ENCODE data around the gene SYT7. TPM values are rescaled to one million over a fixed set of nuclear protein-coding genes. Genes with fewer than 3 reads are reported as not detected.

Gene SYT7
- total RNA-seq, 2 donors from 2014 or later: 18.6 to 24.1 TPM

DNA sequence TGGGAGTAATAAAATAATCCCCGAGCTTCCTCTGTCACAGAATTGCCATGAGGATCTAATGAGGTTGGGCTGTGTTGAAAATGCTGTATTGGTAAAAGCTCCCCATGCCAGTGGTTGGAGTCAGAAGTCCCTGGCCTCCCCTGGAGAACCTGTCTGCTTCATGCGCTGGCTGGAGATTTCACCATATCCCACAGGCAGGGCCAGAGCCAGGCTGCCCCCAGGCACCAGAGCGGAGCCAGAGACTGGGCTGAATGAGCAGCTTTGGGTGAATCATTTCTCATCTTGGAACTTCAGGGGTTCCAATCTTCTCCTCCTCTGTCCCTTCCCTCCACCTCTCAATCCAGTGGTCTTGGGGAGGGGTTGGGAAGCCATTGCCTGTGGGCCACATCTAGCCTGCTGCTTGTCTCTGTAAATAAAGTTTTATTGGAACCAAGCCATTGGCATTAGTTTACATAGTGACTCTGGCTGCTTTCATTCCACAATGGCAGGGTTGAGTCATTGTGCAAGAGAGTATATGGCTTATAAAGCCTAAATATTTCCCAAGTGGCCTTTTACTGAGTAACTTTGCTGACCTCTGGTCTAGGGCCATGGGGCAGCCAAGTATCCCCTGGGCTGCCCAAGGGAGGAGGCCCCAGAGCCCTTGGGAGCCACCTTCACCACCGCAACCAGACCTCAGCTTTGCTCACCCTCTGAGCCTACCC lies 37.1 kb downstream of the SYT7 start:
- intact Hi-C loops (cut with DNase I, micrococcal nuclease): no loop called here
- ATAC-seq: no peak

DNA sequence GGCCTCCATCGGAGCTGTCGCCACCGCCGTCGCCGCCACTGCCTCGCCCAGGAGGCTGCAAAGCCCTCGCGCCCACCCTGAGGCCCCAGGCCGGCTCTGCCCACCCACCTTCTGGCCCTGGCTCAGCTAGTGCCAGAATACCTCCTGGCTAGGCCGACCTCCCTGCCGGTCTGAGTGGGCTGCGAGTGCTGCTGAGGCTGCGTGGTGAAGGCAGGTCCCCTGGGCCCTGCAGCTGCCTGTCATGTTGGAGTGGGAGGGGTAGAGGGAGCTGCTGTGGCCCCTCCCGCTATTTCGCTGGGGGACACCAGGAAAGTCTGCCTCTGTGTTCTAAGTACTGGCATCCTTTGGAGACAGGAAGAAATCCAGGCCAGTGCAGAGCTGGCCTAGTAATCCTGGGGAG lies 38.2 kb downstream of the SYT7 start:
- DNase-seq: no peak
- ATAC-seq: no peak
- intact Hi-C loops (cut with DNase I, micrococcal nuclease): no loop called here

More for the DNA sequence above, 37.1 kb downstream of the SYT7 start:
- DNase-seq: no peak

DNA sequence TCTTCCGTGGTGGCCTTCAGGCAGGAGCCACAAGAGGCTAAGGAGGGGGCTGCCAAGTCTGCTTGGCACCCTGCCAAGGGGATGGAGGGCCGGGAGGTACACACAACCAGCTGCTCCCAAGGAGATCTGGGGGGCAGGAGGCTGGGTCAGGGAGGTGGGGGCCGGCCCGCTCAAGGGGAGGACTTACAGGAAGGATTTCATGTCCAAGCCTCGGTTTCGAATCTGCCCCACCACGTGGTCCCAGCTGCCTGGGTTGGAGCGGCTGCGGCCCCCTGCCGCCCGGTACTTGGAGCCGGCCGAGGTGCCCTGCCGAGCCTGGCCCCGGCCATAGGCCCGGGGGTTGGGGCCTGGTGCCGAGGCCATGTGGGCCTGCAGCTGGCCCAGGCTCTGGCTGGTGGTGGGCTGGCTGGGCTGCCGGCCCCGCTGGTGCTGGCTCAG lies 38.8 kb downstream of the SYT7 start:
- DNase-seq (no peak), ATAC-seq (no peak)
- intact Hi-C loops (cut with DNase I, micrococcal nuclease): no loop called here

DNA sequence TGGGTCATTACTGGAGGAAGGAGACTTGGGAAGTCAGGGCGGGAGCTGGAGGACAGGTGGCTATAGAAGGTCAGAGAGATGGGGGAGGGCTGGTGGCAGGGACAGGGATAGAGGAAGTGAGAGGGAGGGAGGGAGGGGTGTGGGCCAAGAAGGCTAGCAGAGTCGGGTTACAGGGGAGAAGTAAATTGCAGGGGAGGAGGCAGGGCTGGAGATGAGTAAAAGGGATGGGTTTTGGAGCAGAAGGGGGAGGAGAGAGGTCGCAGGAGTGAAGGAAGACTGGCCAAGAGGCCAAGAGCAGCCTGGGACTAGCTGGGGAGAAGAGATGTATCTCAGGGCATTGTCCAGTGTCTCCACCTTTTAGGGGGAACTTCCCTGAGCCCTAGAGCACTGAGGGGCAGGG lies 39.3 kb downstream of the SYT7 start:
- intact Hi-C loops (cut with DNase I, micrococcal nuclease): no loop called here
- ATAC-seq (peak; percentile 62), DNase-seq (no peak)

DNA sequence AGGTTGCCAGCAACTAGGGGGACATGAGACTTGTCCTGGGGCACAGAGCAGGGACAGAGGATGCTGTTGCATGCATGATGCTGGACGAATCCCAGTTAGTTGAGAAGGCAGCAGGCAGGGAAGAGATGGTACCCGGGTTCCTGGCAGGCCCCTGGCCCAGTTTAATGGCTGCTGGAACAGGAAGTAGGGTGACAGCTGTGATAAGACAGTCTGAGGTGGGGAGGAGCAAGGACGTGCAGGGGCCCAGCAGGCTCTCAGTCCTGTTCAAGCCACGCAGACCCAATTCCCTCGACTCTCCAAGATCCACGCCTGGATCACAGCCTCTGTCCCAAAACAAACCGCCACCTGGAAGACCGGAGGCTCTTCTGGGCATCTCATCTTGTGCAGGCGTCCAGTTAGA lies 40.3 kb downstream of the SYT7 start:
- DNase-seq (no peak), ATAC-seq (no peak)
- intact Hi-C loops (cut with DNase I, micrococcal nuclease): no loop called here

DNA sequence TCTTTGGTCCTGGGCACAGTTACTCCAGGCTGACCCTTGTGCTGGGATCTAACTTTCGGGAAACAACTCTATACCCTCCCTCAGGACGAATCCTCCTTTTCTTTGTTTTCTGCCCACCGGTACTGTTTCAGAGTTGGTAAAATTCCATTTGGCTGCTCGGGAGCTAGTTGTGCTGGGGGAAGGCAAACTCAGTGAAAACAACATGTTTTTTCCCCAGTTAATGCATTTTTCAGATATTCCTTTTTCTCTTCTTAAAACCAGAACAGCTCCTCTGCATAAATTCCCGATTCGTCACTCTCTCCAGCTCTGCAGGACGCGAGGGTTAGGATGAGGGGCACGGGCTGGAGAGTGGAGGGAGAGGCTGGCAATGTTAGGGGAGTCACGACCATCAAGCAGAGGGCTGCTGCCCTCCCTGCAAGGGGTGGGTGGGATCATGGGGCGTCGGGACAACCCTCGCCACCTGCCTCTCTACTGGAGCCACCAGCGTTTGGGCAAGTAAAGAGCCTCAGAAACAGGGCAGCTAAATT lies 41.0 kb downstream of the SYT7 start:
- ATAC-seq (no peak), DNase-seq (no peak)
- intact Hi-C loops (cut with DNase I, micrococcal nuclease): no loop called here

DNA sequence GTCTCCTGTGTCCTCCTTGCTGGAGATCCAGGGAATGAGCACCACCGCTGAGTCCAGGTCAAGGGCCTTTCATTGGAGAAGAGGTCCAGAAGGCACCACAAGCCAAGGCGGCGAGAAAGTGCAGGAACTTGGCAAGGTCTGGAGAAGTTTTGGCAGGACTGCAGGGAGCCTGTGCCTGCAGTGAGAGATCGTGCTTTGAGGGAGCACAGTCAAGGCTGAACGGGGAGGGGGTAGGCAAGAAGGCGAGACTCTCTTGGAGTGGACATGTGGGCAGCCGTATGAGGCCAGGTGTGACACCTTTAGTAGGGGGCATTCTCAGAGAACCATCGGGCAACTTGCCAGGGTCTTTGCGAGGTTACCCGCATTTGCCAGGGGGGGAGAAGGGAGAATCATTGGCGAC lies 41.9 kb downstream of the SYT7 start:
- intact Hi-C loops (cut with DNase I, micrococcal nuclease): no loop called here
- no peak for ATAC-seq
- DNase-seq: no peak

DNA sequence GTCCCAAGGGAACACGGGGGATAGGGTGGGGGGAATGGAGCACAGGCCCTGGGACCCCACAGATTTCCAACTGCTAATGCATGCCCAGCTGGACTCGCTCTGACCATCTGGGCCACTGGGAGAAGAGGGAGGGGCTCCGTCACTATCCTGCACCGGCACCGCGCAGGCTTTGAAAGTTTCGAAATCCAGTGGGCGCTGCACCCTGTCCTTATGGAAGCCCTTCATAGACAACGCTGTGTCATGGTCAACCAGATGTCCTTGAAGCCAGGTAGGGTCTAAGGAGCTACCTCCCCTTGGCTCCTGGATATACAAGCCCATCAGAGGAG lies 42.3 kb downstream of the SYT7 start:
- no peak for DNase-seq
- ATAC-seq: no peak
- intact Hi-C loops (cut with DNase I, micrococcal nuclease): no loop called here

DNA sequence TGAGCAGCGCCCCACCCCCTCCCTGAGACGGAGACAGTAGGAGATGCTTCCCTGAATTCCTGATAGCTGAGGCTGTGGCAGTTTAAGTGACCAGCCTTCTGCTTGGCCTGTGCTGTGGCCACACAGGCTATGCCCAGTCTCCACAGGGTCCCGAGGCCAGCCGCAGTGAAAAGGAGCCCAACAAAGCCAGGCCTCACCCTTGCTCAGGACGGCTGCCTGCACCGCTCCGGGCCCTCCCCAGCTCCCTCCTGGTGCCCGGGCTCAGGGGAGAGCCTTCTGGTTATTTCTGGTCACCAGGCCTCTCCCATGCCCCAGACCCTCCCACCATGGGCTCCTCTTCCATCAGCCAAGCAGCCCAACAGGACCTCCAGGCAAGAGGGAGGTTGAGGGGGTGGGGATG lies 43.5 kb downstream of the SYT7 start:
- intact Hi-C loops (cut with DNase I, micrococcal nuclease): no loop called here
- DNase-seq (no peak), ATAC-seq (no peak)

DNA sequence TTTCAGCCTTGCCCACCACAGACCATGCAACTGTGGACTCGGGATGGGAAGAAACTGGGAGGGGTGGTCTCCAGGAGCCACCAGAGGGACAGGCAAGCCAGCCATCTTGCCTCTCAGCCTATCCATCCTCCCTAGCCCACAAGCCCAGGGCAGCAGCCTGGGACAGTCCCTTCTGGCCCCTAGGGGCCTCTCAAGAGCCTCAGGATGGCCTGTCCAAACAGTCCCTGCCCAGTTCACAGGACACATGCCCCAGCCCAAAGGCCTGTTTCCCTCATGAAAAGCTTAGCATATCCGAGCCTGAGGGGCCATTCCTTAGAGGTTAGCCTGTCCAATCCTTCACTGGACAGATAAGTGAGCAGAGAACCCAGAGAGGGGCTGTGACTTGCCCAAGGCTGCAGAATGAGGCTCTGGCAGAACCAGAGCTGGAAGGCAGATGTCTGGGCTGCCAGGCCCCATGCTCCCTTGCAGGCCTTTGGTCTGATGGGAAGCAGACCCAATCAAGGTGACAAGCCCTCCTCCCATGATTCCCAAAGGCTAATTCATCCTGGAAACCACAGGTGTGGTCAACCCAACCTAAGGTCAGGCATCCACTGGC lies 44.1 kb downstream of the SYT7 start:
- intact Hi-C loops (cut with DNase I, micrococcal nuclease): no loop called here
- ATAC-seq (no peak), DNase-seq (no peak)

DNA sequence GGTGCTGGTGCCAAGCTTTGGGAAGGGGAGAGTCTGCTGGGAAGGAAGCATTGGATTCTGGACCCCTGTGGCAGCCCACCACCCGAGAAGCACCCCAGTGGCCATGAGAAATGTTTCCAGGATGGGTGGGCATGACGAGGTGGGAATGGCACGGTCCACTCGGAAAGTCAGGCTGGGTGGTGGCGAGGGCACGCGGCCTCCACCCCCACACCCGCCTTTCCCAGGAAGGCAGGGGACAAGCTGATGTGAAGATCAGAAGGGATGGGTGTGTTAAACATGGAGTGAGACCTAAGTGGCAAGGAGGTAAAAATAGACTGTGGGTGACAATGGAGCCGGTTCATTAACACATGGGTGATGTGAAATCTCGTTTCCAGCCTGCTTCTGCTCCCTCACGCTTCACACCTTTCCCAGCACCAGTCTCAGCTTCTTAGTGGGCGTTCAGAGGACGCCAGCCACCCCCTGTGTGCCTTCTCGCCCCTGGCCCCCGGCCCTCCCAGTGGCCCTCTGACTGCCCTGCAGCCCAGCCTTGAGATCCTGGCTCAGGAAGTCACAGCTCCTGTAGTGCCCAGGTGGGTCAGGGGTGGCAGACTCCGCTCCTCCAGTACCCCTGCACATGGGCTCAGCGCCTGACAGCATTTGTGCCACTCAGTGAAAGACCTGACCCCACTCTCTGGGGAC lies 44.7 kb downstream of the SYT7 start:
- intact Hi-C loops (cut with DNase I, micrococcal nuclease): no loop called here
- DNase-seq (no peak), ATAC-seq (no peak)

DNA sequence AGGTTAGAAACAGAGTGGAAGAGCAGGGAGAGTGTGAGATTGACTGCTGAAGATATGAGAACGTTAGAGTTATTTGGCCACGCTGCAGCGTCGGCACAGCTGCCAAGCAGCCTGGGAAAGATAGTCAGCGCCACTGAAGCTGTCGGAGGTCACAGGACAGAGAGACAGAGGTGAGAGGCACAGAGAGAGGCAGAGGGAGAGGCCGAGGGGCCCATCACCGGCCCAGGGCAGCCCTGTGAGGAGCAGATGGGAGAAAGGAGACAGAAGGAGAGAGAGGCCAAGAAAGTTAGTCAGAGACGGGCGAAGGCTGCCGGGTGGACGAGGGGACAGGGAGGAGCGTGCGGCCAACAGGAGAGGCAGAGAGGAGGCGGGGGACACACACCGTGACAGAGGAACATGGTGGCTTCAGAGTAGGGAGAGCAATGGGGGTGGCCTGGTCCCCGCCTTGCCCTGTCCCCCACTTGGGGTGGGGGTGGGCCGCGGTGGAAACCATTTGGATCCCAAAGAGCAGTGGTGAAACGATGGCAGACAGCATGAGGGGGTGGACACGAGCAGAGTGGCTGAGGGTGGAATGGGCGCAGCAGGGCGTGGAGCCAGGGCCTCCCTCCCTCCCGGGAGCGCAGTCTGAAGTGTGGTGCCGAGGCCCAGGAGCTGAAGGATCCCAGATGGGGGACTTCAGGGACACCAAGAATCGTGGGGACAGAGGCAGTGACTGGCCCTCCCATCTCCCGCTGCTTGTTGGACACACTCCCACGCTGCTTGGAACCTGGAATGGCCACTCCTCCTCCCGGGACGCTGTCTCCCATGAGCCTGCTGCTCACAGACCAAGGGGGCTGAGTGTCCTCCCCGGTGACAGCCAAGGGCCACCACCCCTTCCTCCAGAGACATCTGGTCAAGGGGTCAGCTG lies 45.7 kb downstream of the SYT7 start:
- intact Hi-C loops (cut with DNase I, micrococcal nuclease): no loop called here
- DNase-seq: no peak
- ATAC-seq: no peak

DNA sequence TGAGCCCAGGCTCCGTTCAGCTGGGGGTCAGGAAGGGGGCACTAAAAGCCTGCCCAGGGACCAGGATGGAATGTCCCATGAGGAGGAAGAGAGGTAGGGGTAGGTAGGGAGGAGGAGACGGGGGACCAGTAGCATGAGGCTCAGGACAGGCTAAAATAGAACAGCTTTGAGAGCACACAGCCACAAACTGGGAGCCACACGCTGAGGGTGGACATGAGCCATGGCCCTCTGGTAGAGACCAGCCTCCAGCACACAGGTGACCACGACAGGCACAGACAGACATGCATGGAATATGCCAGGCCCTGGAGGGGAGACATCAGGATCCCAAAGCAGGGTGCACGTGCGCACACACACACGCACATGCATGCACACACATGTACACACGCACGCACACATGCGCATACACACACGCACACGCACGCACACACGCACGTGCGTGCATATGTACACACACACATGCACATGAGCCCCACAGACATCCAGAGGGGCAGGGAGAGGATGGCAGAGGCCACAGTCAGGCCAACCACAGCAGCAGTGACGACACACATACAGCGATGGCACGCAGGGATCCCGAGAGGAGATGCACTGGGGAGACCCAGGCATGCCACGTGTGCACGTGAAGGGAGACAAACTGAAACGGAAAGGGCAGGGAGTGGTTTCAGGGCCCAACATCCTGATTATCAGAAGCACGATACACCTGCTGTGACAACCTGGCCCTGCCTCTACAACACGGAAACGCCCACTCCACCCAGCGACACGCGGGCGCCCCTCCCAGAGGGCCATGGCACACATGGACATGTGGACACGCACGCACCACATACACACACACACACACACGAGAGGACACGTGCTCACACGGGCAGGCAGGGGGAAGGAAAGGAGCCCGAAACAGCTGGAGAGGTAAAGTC lies 46.6 kb downstream of the SYT7 start:
- intact Hi-C loops (cut with DNase I, micrococcal nuclease): no loop called here
- ATAC-seq: peak; percentile 69
- peak; percentile 77 to 86 for DNase-seq

DNA sequence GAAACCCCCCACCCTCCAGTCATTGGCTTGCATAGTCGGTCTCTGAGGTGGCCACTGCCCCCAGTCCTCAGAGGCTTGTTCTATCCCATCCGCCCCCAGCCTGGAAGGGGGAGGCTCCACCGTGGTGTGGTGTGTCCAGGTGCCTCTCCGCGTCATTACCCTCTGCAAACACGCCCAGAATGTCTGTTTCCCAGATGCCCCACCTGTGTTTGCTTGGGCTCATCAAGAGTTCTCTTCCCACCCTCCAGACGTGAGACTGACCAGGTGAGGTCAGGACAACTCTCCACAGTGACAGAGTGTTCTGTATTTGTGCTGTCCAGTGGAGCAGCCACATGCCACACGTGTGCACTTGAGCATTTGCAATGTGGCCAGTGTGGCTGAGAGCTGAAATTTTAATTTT lies 47.5 kb downstream of the SYT7 start:
- DNase-seq: peak; percentile 65 to 81
- peak; percentile 73 for ATAC-seq
- intact Hi-C loops (cut with DNase I, micrococcal nuclease): no loop called here

DNA sequence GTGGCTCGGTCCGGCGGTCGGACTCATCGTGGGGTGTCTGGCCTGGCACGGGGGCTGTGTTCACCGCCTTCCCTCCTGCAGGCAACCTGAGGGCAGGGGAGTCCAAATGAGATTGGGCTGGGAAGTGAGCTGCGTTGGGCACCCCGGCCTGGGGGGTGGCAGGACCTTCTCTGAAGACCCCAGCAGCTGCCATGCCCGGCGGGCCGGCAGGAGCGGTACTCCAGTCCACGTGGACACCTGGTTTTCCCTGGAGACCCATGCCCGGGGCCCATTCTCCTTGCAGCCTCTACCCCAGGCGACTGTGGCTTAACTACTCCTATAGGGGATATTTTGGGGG lies 47.9 kb downstream of the SYT7 start:
- DNase-seq (no peak), ATAC-seq (no peak)
- intact Hi-C loops (cut with DNase I, micrococcal nuclease): no loop called here

DNA sequence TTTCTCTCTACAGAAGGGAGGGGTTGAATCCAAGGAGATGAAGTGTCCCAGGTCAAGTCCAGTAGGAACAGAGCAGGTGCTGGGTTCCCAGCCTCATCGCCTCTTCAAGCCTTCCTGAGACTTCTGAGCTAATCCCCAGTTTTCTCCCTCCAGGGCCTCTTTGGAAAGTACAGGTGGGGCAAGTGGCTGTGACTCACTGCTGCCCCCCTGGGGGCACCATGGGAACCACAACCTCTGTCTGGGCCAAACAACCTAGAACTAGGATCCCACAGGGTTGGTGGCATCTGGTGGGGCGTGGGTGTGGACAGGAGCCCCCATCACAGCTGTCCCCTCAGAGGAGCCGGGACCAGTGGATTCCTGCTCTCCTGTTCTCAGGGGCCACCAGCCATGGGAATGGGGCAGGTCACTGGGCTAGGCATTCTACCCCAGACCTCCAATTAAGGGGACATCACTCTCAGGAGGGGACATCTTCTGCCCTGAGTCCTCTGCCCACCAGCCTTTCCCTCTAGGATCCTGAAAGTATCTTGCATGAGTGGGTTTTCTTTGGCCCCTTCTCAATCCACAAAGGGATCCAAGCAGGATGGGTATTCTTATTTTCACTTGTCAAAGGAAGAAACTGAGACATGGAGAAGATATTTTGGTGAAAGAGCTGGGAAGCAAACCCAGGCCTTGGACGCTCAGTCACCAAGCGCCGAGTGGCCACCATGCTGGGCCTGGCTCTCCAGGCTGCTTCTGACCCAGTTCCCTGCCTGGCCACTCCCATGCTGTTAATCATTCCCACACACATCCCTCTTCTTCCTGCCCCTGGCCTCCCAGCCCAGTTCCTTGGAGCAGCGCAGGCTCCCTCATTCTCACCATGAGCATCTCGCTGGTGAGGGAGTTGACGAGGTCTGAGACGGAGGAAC lies 48.5 kb downstream of the SYT7 start:
- intact Hi-C loops (cut with DNase I, micrococcal nuclease): no loop called here
- peak; percentile 82 for ATAC-seq
- peak; percentile 67 to 76 for DNase-seq

DNA sequence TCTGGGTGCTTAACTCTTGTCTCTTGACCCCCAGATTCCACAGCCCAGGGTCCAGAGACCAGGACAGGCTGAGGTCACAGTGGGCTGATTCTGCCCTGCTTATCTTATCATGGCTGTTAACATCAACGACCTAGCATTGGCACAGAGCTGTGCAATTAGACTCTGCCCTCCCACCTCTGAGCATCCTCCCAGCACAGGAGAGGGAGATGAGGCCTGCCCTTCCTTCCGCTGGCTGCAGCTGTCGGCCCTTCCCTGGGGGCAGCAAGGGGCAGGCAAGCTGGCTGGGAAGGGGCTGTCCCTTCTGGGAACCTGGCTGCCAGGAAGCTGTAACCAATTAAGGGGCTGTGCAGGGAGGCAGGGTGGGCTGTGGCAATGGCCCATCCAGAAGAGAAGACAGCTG lies 49.8 kb downstream of the SYT7 start:
- peak; percentile 20 for ATAC-seq
- DNase-seq: no peak
- intact Hi-C loops (cut with DNase I, micrococcal nuclease): no loop called here

Measured in left colon (tissue), 2 donors.